NT2/D1 (cell line): ENCODE measurements around the gene MAOA.

Experiments
- SUZ12 ChIP-seq: IDR thresholded peaks from 2 replicates; pipeline ENCODE4 v1.6.1; 2011; ENCODE audit not compliant: insufficient read length, insufficient read depth; ENCODE audit errors: extremely low read depth
- YY1 ChIP-seq: IDR thresholded peaks from 2 replicates; pipeline ENCODE4 v1.6.1; 2011; ENCODE audit not compliant: insufficient read length, insufficient read depth

DNA sequence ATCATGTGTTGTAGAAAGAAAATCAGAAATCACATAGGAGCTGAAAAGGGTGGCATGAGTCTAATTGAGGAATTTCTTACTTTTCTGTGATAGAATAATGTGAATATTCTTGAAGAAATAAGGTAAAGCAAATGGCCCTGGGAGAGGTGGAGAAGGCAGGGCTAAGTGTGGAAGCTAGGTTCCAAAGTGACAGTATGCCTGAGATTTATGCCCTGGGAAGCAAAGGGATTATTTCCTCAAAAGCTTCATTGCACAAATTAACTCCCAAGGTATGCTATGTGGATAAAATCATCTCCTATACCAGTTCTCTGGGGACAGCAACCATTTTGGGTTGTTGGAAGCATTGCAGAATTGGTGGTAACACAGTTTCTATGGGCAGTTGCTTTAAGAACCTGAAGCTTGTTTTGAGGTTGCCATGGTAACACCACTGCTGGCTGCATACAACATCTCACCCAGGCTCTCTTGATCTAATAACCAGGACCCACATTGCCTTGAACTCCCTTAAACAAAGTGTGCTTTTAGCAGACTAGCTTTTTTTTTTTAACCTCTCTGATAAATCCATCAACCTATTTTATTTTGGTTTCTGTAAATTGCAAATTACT, 21.0 kb downstream of the MAOA start:
- TF ChIP-seq YY1 (no peak), SUZ12 (no peak)
